ENCODE measurements around the gene HPN.
A peak's percentile ranks its signal among the peaks of the same experiment; 100 is the strongest.

DNA sequence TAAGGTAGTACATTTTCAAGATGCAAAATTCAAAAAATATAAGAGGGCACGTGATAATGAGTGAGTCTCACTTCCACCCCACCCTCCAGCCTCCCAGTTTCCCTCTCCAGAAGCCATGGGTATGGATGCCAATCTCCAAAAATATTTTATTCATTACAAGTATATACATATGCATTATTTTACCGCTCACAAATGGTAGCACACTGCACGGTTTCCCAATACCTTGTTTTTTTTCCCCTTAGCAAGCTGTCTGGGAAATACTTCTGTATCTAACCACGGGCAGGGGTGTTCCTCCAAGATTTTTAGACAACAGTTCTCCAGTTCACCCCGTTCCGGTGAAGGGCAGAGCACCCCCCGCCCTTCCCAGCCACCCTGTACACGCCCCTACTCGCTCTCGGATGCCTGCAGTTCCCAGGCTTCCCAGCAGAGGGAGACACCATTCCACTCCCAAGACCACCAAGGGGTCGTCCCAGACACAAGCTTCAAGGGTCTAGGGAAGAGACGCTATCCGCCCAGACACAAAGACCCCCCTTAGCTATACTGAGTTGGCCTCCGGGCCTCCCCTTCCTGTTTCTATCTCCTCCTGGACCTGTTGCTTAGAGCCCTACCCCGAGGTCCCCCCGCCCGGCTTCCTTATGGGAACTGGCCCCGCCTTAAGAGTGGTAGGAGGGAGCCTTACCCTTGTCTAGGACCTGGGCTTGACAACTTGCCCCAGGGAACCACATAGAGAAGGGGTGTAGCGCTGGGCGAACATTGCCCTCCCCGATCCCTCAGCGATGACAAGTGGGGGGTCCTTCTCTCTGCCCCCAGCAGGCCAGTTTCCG, 73.0 kb downstream of the HPN start:
- TF ChIP-seq POLR2A (IDR thresholded peaks at IDR 0.05) (peak in 1 of 2 donors; percentile 19), EP300 (IDR thresholded peaks at IDR 0.05) (peak in 1 of 2 donors; percentile 64)
- TF ChIP-seq, protein P1, sequence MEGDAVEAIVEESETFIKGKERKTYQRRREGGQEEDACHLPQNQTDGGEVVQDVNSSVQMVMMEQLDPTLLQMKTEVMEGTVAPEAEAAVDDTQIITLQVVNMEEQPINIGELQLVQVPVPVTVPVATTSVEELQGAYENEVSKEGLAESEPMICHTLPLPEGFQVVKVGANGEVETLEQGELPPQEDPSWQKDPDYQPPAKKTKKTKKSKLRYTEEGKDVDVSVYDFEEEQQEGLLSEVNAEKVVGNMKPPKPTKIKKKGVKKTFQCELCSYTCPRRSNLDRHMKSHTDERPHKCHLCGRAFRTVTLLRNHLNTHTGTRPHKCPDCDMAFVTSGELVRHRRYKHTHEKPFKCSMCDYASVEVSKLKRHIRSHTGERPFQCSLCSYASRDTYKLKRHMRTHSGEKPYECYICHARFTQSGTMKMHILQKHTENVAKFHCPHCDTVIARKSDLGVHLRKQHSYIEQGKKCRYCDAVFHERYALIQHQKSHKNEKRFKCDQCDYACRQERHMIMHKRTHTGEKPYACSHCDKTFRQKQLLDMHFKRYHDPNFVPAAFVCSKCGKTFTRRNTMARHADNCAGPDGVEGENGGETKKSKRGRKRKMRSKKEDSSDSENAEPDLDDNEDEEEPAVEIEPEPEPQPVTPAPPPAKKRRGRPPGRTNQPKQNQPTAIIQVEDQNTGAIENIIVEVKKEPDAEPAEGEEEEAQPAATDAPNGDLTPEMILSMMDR (IDR thresholded peaks at IDR 0.05) = peak; percentile 97 to 100 (median 99)

All from tibial nerve (tissue), 4 donors.